Trophoblast cell (in vitro differentiated cells and primary cell): ENCODE results near the gene KCNAB1.

Experiments
- DNase-seq, 2 donors: peaks; one replicate each; pipeline ENCODE4 v3.0.0-alpha.2; 2016
- H2AFZ ChIP-seq: 2 replicates; pipeline ENCODE4 v1.6.1; 2013; ENCODE audit warnings: low read length, moderate library complexity, mild to moderate bottlenecking; ENCODE audit not compliant: insufficient read depth, poor library complexity
- H2AK5ac ChIP-seq: 2 replicates; pipeline ENCODE4 v1.6.1; 2013; ENCODE audit warnings: mild to moderate bottlenecking, low read length
- H2BK120ac ChIP-seq: 2 replicates; pipeline ENCODE4 v1.6.1; 2013; ENCODE audit warnings: low read length, mild to moderate bottlenecking, moderate library complexity; ENCODE audit not compliant: insufficient read depth, poor library complexity
- H2BK12ac ChIP-seq: 2 replicates; pipeline ENCODE4 v1.6.1; 2013; ENCODE audit warnings: mild to moderate bottlenecking, low read length, moderate library complexity
- H2BK5ac ChIP-seq: 2 replicates; pipeline ENCODE4 v1.6.1; 2013; ENCODE audit warnings: low read length, low read depth, moderate library complexity, mild to moderate bottlenecking; ENCODE audit not compliant: poor library complexity
- H3K14ac ChIP-seq: 2 replicates; pipeline ENCODE4 v1.6.1; 2013; ENCODE audit warnings: mild to moderate bottlenecking, low read length
- H3K18ac ChIP-seq: 2 replicates; pipeline ENCODE4 v1.6.1; 2013; ENCODE audit warnings: mild to moderate bottlenecking, low read length
- H3K23ac ChIP-seq: 2 replicates; pipeline ENCODE4 v1.6.1; 2013; ENCODE audit warnings: low read length
- H3K27ac ChIP-seq: 2 replicates; pipeline ENCODE4 v1.5.1; 2013; ENCODE audit warnings: low read depth, mild to moderate bottlenecking, inconsistent platforms, low read length, moderate library complexity
- H3K27me3 ChIP-seq: 2 replicates; pipeline ENCODE4 v1.6.1; 2013; ENCODE audit warnings: inconsistent platforms, mild to moderate bottlenecking, low read length, moderate library complexity; ENCODE audit not compliant: insufficient read depth
- H3K36me3 ChIP-seq, 2 experiments: 1 replicate in 1 of 2; 2 replicates in 1 of 2; pipeline ENCODE4 v1.6.1; 2013; ENCODE audit warnings: low read length in 2 of 2, mild to moderate bottlenecking in 2 of 2, moderate library complexity in 1 of 2; ENCODE audit not compliant: insufficient read depth in 2 of 2, control insufficient read depth in 1 of 2
- H3K4ac ChIP-seq: 2 replicates; pipeline ENCODE4 v1.6.1; 2013; ENCODE audit warnings: low read depth, mild to moderate bottlenecking, low read length, moderate library complexity
- H3K4me1 ChIP-seq, 2 experiments: 1 replicate in 1 of 2; 2 replicates in 1 of 2; pipeline ENCODE4 v1.6.1; 2013; ENCODE audit warnings: low read length in 2 of 2, mild to moderate bottlenecking in 2 of 2, moderate library complexity in 1 of 2; ENCODE audit not compliant: insufficient read depth in 2 of 2, control insufficient read depth in 1 of 2
- H3K4me2 ChIP-seq: 2 replicates; pipeline ENCODE4 v1.6.1; 2013; ENCODE audit warnings: inconsistent platforms, mild to moderate bottlenecking, low read length, moderate library complexity
- H3K4me3 ChIP-seq: 2 replicates; pipeline ENCODE4 v1.5.1; 2013; ENCODE audit warnings: mild to moderate bottlenecking, low read depth, low read length, inconsistent platforms
- H3K79me1 ChIP-seq: one replicate; pipeline ENCODE4 v1.6.1; 2013; ENCODE audit warnings: low read length
- H3K79me2 ChIP-seq: 2 replicates; pipeline ENCODE4 v1.6.1; 2013; ENCODE audit warnings: low read length, mild to moderate bottlenecking; ENCODE audit not compliant: control insufficient read depth, insufficient read depth, poor library complexity
- H3K9ac ChIP-seq: 2 replicates; pipeline ENCODE4 v1.6.1; 2013; ENCODE audit warnings: mild to moderate bottlenecking, low read length
- H3K9me3 ChIP-seq: 2 replicates; pipeline ENCODE4 v1.6.1; 2013; ENCODE audit warnings: low read depth, mild to moderate bottlenecking, control low read depth, inconsistent platforms, low read length; ENCODE audit not compliant: insufficient read depth
- H4K12ac ChIP-seq: 2 replicates; pipeline ENCODE4 v1.6.1; 2013; ENCODE audit warnings: low read depth, mild to moderate bottlenecking, low read length, moderate library complexity
- H4K8ac ChIP-seq: 2 replicates; pipeline ENCODE4 v1.6.1; 2013; ENCODE audit warnings: low read depth, mild to moderate bottlenecking, low read length, moderate library complexity
- H4K91ac ChIP-seq: one replicate; pipeline ENCODE4 v1.6.1; 2013; ENCODE audit warnings: low read depth, mild to moderate bottlenecking, low read length, moderate library complexity
- WGBS: extraction: QIAGEN DNeasy Blood & Tissue Kit; methylation state at CpG from one replicate; pipeline ENCODE4 v1.1.7; 2013; ENCODE audit warnings: missing lambda C conversion rate; ENCODE audit not compliant: insufficient read length, insufficient coverage; ENCODE audit errors: extremely low coverage; 5-methylcytosine and 5-hydroxymethylcytosine counted together

KCNAB1 gene

DNA sequence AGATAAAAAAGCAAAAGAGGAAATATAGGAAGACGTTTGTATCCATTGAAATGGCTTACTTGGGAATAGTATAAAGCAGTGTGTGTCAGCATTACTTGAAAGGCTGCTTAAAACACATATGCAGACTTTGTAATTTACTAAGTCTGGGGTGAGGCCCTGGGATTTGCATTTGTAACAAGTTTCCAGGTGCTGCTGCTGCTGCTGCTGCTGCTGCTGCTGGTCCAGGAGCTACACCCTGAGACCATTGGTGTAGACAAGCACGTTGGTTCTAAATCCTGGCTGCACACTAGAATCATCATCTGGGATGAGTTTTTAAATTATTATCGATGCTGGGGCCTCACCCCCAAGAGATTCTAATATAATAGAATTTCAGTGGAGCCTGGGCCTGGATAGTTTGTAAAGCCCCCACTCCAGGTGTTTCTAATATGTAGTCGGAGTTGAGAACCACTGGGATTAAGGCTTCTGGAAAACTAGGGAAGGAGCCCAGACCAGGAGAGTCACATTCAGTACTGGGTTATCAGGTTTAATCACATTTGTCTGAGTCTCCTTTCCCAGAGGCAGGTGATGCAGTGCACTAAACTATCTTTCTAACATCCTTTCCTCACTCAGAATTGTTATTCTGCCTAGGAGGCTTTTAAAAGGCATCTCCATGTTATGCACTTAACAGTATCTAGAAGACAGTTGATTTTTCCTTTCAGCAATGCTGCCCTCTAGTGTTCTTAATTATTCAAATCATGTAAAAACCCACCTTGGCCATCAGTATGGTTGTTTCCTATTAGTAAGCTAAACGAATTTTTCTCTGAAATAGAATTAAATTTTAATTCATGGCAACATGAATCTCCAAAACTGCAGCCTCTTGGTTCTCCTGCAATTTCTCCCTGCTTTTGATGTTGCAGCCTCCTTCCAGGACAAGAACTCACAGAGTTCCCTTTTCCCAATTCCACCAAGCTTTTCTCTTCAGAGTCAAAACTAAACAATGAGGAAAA, 389.1 kb downstream of the KCNAB1 start:
- Histone ChIP-seq H3K36me3 (no peaks in the 10 kb centered on the region), H3K14ac (no peak overlapping the region), H3K79me2 (no peaks in the 10 kb centered on the region), H2AFZ (no peak overlapping the region), H2BK5ac (no peak overlapping the region), H3K23ac (no peak overlapping the region), H4K12ac (no peak overlapping the region), H3K27me3 (no peaks in the 10 kb centered on the region), H2BK120ac (no peak overlapping the region), H3K4me1 (no peaks in the 10 kb centered on the region), H3K4me2 (no peak overlapping the region), H3K9ac (no peak overlapping the region), H3K9me3 (no peaks in the 10 kb centered on the region), H2BK12ac (peak overlapping the region; percentile 40), H3K4ac (no peak overlapping the region), H3K79me1 (no peaks in the 10 kb centered on the region), H3K4me3 (no peak overlapping the region), H3K18ac (no peak overlapping the region), H4K8ac (no peak overlapping the region), H2AK5ac (no peak overlapping the region), H3K27ac (no peak overlapping the region), H4K91ac (no peak overlapping the region)
- no CpG with 5 or more reads among the region's 5 CpGs for WGBS
- peak in 1 of 2 donors; percentile 86 for DNase-seq

DNA sequence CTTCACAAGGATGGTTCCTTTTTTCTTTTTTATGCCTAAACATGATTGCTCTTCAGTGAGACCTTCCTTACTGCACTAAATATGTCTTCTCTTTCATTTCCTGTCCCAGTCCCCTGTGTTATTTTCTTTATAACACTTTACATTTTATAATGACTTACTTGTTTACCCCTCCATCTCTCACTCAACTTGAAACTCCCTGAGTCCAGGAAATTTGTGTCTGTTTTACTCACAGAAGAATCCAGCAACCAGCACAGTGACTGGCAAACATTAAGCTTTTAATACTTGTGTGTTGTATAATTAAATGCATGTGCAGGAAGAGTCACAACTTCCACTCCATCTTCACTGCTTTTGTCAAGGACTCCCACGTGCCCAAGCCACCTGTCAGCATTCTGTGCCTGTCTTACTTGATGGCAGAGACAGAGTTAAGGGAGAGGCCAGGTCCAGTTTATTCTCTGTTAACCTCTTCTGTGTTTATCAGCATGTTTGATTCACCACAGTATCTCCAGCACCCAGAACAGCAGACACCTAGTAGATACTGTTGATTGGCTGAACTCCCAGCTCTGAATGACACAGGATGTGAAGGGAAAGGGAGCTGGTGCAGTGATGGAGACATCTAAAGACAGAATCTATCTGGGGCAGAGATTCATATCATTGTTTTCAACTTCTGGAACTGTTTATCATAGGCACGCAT, 391.8 kb downstream of the KCNAB1 start:
- Histone ChIP-seq H2BK120ac (no peak overlapping the region), H3K18ac (no peak overlapping the region), H3K4me2 (no peak overlapping the region), H3K9me3 (no peaks in the 10 kb centered on the region), H3K23ac (no peak overlapping the region), H2AFZ (no peak overlapping the region), H3K4me1 (no peaks in the 10 kb centered on the region), H3K79me1 (no peaks in the 10 kb centered on the region), H4K12ac (no peak overlapping the region), H3K9ac (no peak overlapping the region), H3K27me3 (no peaks in the 10 kb centered on the region), H3K14ac (no peak overlapping the region), H3K4ac (no peak overlapping the region), H3K4me3 (no peak overlapping the region), H2BK12ac (no peak overlapping the region), H3K27ac (no peak overlapping the region), H3K79me2 (no peaks in the 10 kb centered on the region), H2AK5ac (no peak overlapping the region), H2BK5ac (no peak overlapping the region), H3K36me3 (no peaks in the 10 kb centered on the region), H4K91ac (no peak overlapping the region), H4K8ac (no peak overlapping the region)
- DNase-seq = no peak
- WGBS = no CpG with 5 or more reads among the region's 2 CpGs

DNA sequence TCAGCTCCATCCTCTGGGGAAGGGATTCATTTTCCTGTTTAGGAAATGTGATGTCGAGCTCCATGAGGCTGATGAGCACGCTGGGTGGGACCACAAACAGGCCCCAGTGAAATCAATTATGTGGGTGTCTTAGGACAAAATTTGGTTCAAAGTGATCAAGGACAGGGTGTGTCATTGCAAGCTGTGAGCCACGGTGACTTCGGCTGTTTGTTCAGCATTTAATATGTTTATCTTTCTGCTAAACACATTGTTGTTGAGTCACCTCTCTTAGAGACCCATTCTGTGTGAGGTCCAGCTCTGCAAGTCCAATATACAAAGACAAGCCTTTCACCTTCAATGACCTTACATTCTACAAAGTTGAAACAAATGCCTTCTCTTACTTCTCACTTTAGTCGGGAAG, 393.2 kb downstream of the KCNAB1 start:
- Histone ChIP-seq H2BK5ac (no peak overlapping the region), H3K23ac (no peak overlapping the region), H3K79me1 (no peaks in the 10 kb centered on the region), H3K9ac (no peak overlapping the region), H3K36me3 (no peaks in the 10 kb centered on the region), H3K4me1 (no peaks in the 10 kb centered on the region), H3K14ac (no peak overlapping the region), H3K4me3 (no peak overlapping the region), H3K27ac (no peak overlapping the region), H3K4ac (no peak overlapping the region), H4K12ac (no peak overlapping the region), H3K9me3 (no peaks in the 10 kb centered on the region), H3K79me2 (no peaks in the 10 kb centered on the region), H3K18ac (no peak overlapping the region), H3K4me2 (no peak overlapping the region), H4K8ac (no peak overlapping the region), H2AFZ (no peak overlapping the region), H2AK5ac (no peak overlapping the region), H2BK120ac (no peak overlapping the region), H4K91ac (no peak overlapping the region), H3K27me3 (no peaks in the 10 kb centered on the region), H2BK12ac (no peak overlapping the region)
- WGBS = no CpG with 5 or more reads among the region's 5 CpGs
- DNase-seq = no peak

DNA sequence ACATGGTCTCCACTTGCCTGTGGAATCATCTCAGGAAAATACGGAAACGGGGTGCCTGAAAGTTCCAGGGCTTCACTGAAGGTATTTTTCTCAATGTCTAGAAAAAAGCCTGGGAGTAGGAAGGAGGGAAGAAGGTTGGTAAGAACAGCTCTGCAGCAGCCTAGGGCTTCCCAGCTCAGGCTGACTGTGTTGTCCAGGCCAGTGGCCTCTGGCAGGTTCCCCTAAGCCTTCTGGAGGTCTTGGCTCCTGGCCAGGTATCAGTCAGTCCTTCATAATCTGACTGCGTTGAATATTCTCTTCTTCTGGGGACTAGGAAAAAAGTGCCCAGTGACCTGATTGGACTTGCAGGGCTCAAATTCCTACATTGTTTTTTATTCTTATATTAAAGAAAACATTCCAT, 395.9 kb downstream of the KCNAB1 start:
- H3K27ac ChIP-seq = no peak overlapping the region
- H3K4me1 ChIP-seq = no peaks in the 10 kb centered on the region
- no peak overlapping the region for H4K91ac ChIP-seq
- no peak overlapping the region for H3K9ac ChIP-seq
- no peak overlapping the region for H3K14ac ChIP-seq
- no peaks in the 10 kb centered on the region for H3K36me3 ChIP-seq
- H3K4me2 ChIP-seq = no peak overlapping the region
- no peak overlapping the region for H4K8ac ChIP-seq
- WGBS = no CpG with 5 or more reads among the region's 3 CpGs
- no peaks in the 10 kb centered on the region for H3K79me1 ChIP-seq
- H3K18ac ChIP-seq = no peak overlapping the region
- no peak overlapping the region for H3K4ac ChIP-seq
- no peak overlapping the region for H2AK5ac ChIP-seq
- H2BK120ac ChIP-seq = no peak overlapping the region
- no peak overlapping the region for H2BK5ac ChIP-seq
- no peaks in the 10 kb centered on the region for H3K27me3 ChIP-seq
- no peak overlapping the region for H3K4me3 ChIP-seq
- DNase-seq = no peak
- no peak overlapping the region for H2AFZ ChIP-seq
- no peaks in the 10 kb centered on the region for H3K9me3 ChIP-seq
- no peaks in the 10 kb centered on the region for H3K79me2 ChIP-seq
- no peak overlapping the region for H3K23ac ChIP-seq
- H4K12ac ChIP-seq = no peak overlapping the region
- no peak overlapping the region for H2BK12ac ChIP-seq
